PC-3 (cell line): ENCODE results near the gene APOM. TPM values are rescaled to one million over a fixed set of nuclear protein-coding genes. Genes with fewer than 3 reads are reported as not detected.

Experiments
- ATAC-seq: fragments of 200-7000 bp; cut with Tn5 transposase; 2 replicates; pipeline ENCODE4 v1.9.1; 2020; ENCODE audit warnings: mild to moderate bottlenecking, moderate library complexity
- BruUV-seq: library from RNA; stranded (reverse); fragments of 400-500 nt; replicated peaks from 2 replicates; lab custom pipeline; 2021; lab: Mats Ljungman, UMichigan
- CTCF ChIA-PET: fragments of 300-600 bp; sonication (Branson Sonifier 250); formaldehyde crosslinking; loops from one replicate; lab custom pipeline; 2022; ENCODE audit warnings: antibody characterized with exemption; lab: Charles Lee
- POLR2A ChIA-PET: fragments of 300-600 bp; sonication (Branson Sonifier 250); formaldehyde crosslinking; loops from one replicate; lab custom pipeline; 2022; ENCODE audit warnings: antibody characterized with exemption; ENCODE audit not compliant: unreplicated experiment; lab: Charles Lee
- DNase-seq: peaks from one replicate; pipeline ENCODE4 v3.0.0-alpha.2; 2015
- H2AFZ ChIP-seq: fragments of 300-600 bp; sonication (generic); 2 replicates; pipeline ENCODE4 v1.6.0; 2016; ENCODE audit warnings: antibody characterized with exemption, low read length
- H3F3A ChIP-seq: fragments of 300-600 bp; sonication (generic); one replicate; pipeline ENCODE4 v1.6.0; 2017; ENCODE audit warnings: antibody characterized with exemption, low read length, control low read depth, mild to moderate bottlenecking; ENCODE audit not compliant: unreplicated experiment
- H3K27ac ChIP-seq: fragments of 300-600 bp; sonication (generic); 2 replicates; pipeline ENCODE4 v1.5.1; 2016; ENCODE audit warnings: mild to moderate bottlenecking, low read length
- H3K27me3 ChIP-seq: fragments of 300-600 bp; sonication (generic); 2 replicates; pipeline ENCODE4 v1.6.1; 2016; ENCODE audit warnings: low read length, mixed read lengths
- H3K36me3 ChIP-seq: fragments of 300-600 bp; sonication (generic); 2 replicates; pipeline ENCODE4 v1.6.1; 2016; ENCODE audit warnings: low read depth, mixed run types, low read length, mixed read lengths
- H3K4me1 ChIP-seq: fragments of 300-600 bp; sonication (generic); 2 replicates; pipeline ENCODE4 v1.5.1; 2016; ENCODE audit warnings: low read length; ENCODE audit not compliant: insufficient read depth
- H3K4me2 ChIP-seq: fragments of 300-600 bp; sonication (generic); 2 replicates; pipeline ENCODE4 v1.6.0; 2016; ENCODE audit warnings: low read length
- H3K4me3 ChIP-seq: fragments of 300-600 bp; sonication (generic); 2 replicates; pipeline ENCODE4 v1.5.1; 2016; ENCODE audit warnings: mild to moderate bottlenecking, low read length, mixed read lengths
- H3K79me2 ChIP-seq: fragments of 300-600 bp; sonication (generic); 2 replicates; pipeline ENCODE4 v1.6.1; 2017; ENCODE audit warnings: low read length, mixed read lengths
- H3K9ac ChIP-seq: fragments of 300-600 bp; sonication (generic); 2 replicates; pipeline ENCODE4 v1.6.0; 2016; ENCODE audit warnings: mild to moderate bottlenecking, low read length
- H3K9me2 ChIP-seq: fragments of 300-600 bp; sonication (generic); replicated peaks from 2 replicates; pipeline ENCODE4 v1.6.1; 2016; ENCODE audit warnings: mixed run types, low read length, mixed read lengths
- H3K9me3 ChIP-seq: fragments of 300-600 bp; sonication (generic); 2 replicates; pipeline ENCODE4 v1.6.1; 2016; ENCODE audit warnings: low read length, mixed read lengths
- H4K20me1 ChIP-seq: fragments of 300-600 bp; sonication (generic); 2 replicates; pipeline ENCODE4 v1.6.1; 2016; ENCODE audit warnings: low read length, mixed read lengths
- CTCF ChIP-seq: fragments of 300-600 bp; sonication (generic); conservative IDR thresholded peaks from 2 replicates; pipeline ENCODE4 v1.5.1; 2017; ENCODE audit warnings: antibody characterized with exemption, low read depth, mild to moderate bottlenecking, low read length
- EZH2 ChIP-seq: fragments of 300-600 bp; sonication (generic); IDR thresholded peaks from one replicate; pipeline ENCODE4 v1.6.1; 2017; ENCODE audit warnings: antibody characterized with exemption, mild to moderate bottlenecking, low read length; ENCODE audit not compliant: unreplicated experiment
- EZH2phosphoT487 ChIP-seq: fragments of 300-600 bp; sonication (generic); IDR thresholded peaks from 2 replicates; pipeline ENCODE4 v1.6.1; 2018; ENCODE audit warnings: mild to moderate bottlenecking, antibody characterized with exemption, low read length, borderline replicate concordance
- intact Hi-C: fragments of 100-400 bp; cut with micrococcal nuclease; formaldehyde crosslinking; loops from 2 replicates; pipeline ENCODE4 v1.9.0; 2023
- total RNA-seq: library from RNA; depleted of rRNA; stranded (reverse); fragments of >200 nt; gene quantifications from 2 replicates; pipeline ENCODE4 v1.2.3, GENCODE V29; 2014

The APOM gene
- total RNA-seq, 1 experiment from 2014 or later, result 2.2 TPM

- peak overlapping the region; percentile 99 for H3K4me2 ChIP-seq
- H3K4me3 ChIP-seq, result peak overlapping the region; percentile 92
- ChIA-PET CTCF (interaction anchor here (0.6 kb wide), 1 partner anchor 78 kb away, joined by 3 read pairs; no protein-coding TSS in a partner anchor), POLR2A (interaction anchor here (0.6 kb wide), 1 partner anchor 164 kb away, joined by 5 read pairs; no protein-coding TSS in a partner anchor)
- peaks cover 46% of the 10 kb centered on the region for H3K4me1 ChIP-seq
- no peak for TF ChIP-seq EZH2phosphoT487
- TF ChIP-seq EZH2, result no peak
- no peak for TF ChIP-seq CTCF
- peak overlapping the region; percentile 17; the same call in 1 of the 2 replicates for H3K27ac ChIP-seq
- intact Hi-C loops, result no loop called here
- ATAC-seq, result no peak
- H3F3A ChIP-seq, result no peaks in the 10 kb centered on the region
- H3K9me3 ChIP-seq, result no peaks in the 10 kb centered on the region
- DNase-seq, result peak; percentile 40
- H3K9me2 ChIP-seq, result no peaks in the 10 kb centered on the region
- no peaks in the 10 kb centered on the region for H3K27me3 ChIP-seq
- no peak overlapping the region for H3K9ac ChIP-seq
- H4K20me1 ChIP-seq, result peaks cover 4% of the 10 kb centered on the region; the same call in 1 of the 2 replicates
- H2AFZ ChIP-seq, result no peak overlapping the region
- peaks cover 16% of the 10 kb centered on the region for H3K36me3 ChIP-seq
- H3K79me2 ChIP-seq, result peaks cover 64% of the 10 kb centered on the region
- no TSS peak for BruUV-seq
Measured at GRCh38 chr6:31663126-31663960, 7.6 kb downstream of the APOM start.

- intact Hi-C loops, result no loop called here
- Histone ChIP-seq H3K9me3 (no peaks in the 10 kb centered on the region), H3K4me2 (peak overlapping the region; percentile 99), H3K79me2 (peaks cover 64% of the 10 kb centered on the region), H3K27me3 (no peaks in the 10 kb centered on the region), H3K27ac (peak overlapping the region; percentile 93), H3K4me3 (peak overlapping the region; percentile 92), H3K9me2 (no peaks in the 10 kb centered on the region), H3K9ac (peak overlapping the region; percentile 96), H3F3A (no peaks in the 10 kb centered on the region), H3K36me3 (peaks cover 24% of the 10 kb centered on the region), H2AFZ (peak overlapping the region; percentile 75), H4K20me1 (peaks cover under 1% of the 10 kb centered on the region; the same call in 1 of the 2 replicates), H3K4me1 (peaks cover 38% of the 10 kb centered on the region)
- ChIA-PET CTCF (interaction anchor here (0.6 kb wide), 1 partner anchor 79 kb away, joined by 3 read pairs; no protein-coding TSS in a partner anchor), POLR2A (interaction anchor here (0.6 to 0.8 kb wide), 4 partner anchors 72 to 429 kb away, joined by 4 to 6 read pairs (median 5); no protein-coding TSS in a partner anchor)
- BruUV-seq, result TSS peak; percentile 24
- TF ChIP-seq EZH2phosphoT487 (no peak), EZH2 (no peak), CTCF (no peak)
- DNase-seq (peak; percentile 73), ATAC-seq (peak; percentile 23)
Measured at GRCh38 chr6:31663961-31664789, 8.5 kb downstream of the APOM start.
